ENCODE measurements around the gene TTLL6.

DNA sequence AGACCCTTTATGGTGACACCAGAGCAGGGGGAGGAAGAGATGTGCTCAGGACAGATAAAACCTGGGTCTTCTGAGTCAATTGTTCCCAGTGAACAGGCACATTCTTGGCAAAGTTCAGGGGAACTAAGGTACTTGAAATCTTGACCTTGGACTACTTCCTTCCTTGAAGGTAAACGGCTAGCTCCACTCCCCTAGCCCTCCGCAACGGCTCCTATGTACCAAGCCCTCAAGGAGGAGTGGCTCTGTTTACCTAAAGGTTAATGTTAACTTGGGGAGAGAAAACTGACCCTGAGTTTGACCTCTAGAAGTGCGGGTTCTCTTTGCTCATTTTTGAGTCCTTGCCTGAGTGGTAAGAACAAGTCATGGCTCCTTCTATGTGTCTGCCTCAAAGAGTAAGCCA lies 7.8 kb downstream of the TTLL6 start:
- no peak for TF ChIP-seq CTCF (IDR thresholded peaks at IDR 0.05)
- TF ChIP-seq POLR2A (IDR thresholded peaks at IDR 0.05) = no peak
